Germinal center (tissue), 1 donor: ENCODE results near the gene ZBTB7C.

Experiments
- DNase-seq: peaks from one replicate; pipeline ENCODE4 v3.0.0; 2012; ENCODE audit warnings: mixed read lengths, low spot score

The ZBTB7C gene

DNA sequence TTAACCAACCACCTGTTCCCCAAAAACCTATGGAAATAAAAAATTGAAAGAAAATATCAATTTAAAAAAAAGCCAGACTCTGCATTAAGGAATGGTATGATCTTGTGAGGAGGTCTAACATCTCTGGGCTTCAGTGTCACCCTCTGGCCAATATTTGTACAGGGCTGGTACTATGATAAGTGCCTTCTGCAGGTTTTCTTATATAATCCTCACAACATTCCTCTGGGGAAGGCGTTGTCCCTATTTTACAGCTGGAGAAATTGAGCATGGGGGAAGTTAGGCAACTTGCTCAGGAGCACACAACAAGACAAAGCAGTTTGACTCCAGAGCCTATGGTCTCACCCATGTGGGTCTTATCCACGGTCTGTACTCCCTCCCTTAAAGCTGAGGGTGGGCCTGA, 86.0 kb downstream of the ZBTB7C start:
- DNase-seq = no peak

GRCh38 chr18:48321536-48321935, 87.6 kb downstream of the ZBTB7C start:
- DNase-seq = no peak

DNA sequence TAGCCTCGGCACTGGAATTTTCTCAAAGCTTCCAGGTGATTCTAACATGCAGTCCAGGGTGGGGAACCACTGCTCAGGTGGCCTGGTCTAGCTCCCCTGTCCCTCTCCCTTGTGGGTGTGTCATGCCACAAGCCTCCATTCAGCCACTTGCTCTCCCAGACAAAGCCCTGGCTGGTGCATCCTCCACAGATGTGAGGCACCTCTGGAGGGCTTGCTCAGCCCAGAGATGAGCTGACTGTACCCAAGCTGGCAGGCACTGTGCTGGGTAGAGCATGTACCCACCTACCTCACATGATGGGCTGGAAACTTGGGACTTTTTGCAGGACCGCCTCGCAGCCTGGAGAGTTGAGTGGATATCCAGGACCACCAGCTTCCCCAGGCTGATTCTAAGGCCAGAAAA, 88.1 kb downstream of the ZBTB7C start:
- DNase-seq = no peak

GRCh38 chr18:48320639-48320945, 88.6 kb downstream of the ZBTB7C start:
- no peak for DNase-seq

DNA sequence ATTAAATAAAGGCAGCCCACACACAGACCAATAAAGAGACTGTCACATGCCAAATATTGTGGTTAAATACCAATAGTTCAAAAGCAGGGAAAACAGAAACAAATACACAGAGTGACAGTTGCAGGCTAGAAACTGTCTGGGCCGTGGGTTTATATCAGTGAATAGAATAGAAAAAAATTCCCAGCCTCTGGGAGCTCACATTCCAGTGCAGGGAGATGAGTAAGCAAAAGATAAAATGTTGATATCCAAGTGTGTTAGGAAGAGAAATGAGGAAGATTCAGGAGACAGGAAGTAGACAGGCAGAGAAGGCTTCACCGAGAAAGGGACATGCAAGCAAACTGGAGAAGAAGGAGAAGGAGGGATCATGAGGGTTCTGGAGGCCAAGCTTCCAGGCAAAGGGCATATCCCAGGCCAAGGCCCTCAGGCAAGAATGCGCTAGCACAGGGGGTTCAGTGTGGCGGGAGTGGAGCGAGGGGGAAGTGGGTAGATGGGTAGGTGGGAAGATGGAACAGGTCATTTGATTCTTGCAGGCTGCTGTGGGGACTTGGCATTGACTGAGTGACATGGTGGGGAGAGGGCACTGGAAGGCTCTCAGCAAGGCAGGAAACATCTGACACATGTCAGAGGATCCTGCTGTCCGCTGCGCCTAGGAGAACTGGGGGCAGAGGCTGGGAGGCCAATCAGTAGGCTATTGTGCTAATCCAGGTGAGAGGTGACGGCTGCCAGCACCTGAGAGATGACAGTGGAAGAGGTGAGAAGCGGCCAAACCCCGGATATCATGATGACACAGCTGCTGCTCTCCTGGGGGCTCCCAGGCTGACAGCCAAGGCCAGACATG, 89.2 kb downstream of the ZBTB7C start:
- no peak for DNase-seq

GRCh38 chr18:48318436-48318835, 90.7 kb downstream of the ZBTB7C start:
- no peak for DNase-seq

DNA sequence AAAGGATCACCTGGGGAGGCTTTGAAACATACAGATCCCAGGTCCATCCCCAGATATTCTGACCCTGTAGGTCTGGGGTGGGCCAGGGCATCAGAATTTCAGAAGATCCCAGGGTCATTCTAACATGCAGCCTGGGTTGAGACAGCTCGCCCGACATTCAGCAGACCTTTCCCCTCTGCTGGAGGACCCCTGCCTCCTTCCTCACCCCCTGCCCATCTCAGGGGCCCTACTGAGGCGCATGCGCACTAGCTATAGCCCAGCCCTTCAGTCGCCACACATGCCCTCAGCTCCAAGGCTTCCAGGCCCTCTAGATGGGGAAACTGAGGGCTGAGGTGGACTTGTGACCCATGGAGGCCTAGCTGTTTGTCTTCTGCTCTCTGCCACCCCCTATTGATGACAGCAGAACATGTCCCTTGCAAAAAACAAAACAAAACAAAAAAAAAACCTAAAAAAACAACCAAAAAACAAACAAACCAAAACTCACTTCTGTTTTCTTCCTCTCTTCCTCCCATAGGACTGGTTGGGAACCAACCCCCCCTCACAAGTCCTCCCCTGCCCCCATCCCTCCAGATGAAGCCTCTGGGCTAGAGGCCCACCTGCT, 91.3 kb downstream of the ZBTB7C start:
- DNase-seq = no peak

DNA sequence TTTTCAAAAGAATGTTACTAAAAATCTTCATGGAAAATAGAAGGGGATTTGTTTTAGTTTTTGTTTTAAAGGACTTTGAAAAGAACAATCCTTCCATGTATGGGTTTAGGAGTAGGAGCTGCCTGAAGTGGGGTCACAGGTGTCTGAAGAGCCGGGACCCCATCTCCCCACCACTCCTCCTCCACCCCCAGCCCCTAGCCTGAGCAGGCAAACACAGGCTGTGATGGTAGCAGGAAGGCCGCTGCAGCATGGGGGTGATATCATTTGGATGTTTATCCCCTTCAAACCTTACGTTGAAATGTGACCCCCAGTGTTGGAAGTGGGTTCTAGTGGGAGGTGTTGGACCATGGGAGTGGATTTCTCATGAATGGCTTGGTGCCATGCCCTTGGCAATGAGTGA, 93.0 kb downstream of the ZBTB7C start:
- DNase-seq = no peak

DNA sequence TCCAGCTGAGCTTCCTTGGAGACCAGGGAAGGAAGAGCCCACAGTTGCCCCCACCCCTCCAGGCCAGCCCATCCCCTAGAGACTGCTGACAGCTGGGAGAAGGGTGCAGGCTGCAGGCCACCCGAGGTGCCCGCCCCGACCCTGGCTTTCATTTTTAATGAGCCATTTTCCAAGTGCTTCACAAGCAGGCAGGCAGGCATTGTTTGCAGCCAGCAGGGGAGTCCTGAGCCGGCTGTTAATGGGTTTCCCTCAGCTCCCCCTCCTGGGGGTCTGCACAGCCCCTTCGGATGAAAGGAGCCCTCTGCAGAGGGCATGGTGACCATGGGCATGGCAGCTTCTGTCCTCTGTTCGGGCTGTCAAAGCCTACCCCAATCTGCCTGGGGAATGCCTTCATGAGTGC, 94.5 kb downstream of the ZBTB7C start:
- no peak for DNase-seq

DNA sequence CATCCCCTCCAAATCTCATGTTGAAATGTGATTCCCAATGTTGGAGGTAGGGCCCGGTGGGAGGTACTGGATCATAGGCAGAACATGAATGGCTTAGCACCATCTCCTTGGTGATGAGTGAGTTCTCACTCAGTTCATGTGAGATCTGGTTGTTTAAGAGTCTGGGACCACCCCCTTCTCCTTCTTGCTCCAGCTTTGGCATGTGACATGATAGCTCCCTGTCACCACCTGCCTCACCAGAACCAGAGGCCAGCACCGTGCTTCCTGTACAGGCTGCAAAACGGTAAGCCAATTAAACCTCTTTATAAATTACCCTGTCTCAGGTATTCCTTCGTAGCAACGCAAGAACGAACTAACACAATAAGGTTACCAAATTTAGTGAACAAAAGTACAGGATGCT, 95.4 kb downstream of the ZBTB7C start:
- DNase-seq = no peak

- DNase-seq = no peak
Observed at GRCh38 chr18:48312066-48312465, 97.1 kb downstream of the ZBTB7C start.

DNA sequence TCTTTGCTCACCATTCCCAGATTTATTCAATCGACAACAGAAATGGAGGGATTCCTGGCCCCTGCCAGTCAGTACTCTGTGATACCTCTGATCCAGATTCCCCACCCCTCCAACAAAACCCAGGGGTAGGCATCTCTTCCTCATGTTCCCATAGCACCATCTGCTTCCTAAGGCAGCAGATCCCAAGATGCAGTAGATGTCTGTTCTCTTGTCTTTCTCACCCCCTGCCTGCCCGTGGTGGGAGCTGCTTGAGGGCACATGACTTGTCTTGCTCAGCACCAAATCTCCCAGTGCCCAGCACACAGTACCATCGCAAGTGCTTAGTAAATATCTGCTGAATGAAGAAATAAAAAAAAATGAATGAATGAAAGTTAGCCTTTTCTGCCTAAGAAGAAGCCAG, 98.2 kb downstream of the ZBTB7C start:
- DNase-seq = no peak

GRCh38 chr18:48310353-48310752, 98.8 kb downstream of the ZBTB7C start:
- no peak for DNase-seq

- DNase-seq = no peak
Observed at GRCh38 chr18:48308755-48309575, 100.2 kb downstream of the ZBTB7C start.

- no peak for DNase-seq
Observed at GRCh38 chr18:48308027-48308635, 101.1 kb downstream of the ZBTB7C start.

GRCh38 chr18:48306838-48307237, 102.3 kb downstream of the ZBTB7C start:
- DNase-seq = no peak

DNA sequence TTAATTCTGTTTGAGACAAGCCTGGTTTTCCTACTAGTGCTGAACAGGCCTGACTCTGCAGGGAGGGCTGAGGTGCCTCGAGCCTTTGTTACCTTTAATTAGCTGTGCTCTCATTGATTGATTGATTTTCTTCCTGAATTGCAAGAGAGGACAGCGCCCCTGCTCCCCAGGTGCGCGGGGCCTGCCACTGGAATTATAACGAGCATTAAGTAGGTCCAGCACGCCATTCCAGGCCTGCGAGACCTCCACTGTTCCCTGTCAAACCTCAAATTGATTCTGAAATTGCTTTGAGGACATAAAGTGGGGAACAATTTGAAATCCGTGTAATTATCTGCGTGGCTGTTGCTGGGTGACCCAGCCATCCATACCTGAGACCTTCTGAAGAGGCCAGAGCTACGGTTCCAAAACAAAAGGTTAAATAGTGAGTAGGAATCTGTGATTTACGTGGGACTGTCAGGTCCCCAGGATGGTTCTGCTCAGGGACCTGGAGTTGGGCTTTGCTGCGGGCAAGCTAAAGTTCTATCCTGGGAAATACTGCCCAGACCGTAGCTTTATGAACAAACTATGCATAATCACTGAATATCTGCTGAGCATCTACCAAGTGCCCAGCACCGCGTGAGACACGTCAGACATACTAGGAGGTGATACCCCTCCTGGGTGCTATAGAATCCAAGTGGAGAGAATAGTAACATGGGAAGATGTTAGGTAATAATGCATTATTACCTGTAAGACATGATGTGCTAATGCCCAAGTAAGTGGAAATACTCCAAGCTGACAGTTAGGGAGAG, 104.1 kb downstream of the ZBTB7C start:
- DNase-seq = no peak

- no peak for DNase-seq
Observed at GRCh38 chr18:48303883-48304282, 105.3 kb downstream of the ZBTB7C start.

GRCh38 chr18:48302736-48303135, 106.4 kb downstream of the ZBTB7C start:
- no peak for DNase-seq

DNA sequence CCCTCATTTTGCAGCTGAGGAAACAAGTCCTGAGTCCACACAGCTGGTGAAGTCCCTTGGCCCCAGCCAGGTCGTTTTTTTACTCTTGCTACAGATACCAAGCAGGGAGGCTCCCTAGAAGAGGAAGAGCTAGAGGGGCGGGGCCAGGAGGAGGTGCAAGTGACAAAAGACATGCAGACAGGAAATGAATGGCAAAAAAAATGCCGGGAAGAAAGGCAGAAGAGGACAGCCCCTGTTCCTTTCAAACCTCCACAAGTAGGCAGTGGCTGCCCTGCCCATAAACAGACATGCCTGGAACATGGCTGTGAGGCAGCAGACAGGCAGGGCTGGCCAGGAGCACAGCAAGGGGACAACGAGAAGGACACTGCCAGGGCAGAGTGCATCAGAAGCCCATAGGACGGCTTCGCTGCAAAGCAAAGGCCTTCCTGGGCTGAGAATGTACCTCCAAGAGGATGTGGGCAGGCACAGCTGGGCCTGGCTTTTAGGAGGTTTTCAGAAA, 108.7 kb downstream of the ZBTB7C start:
- DNase-seq = no peak

- no peak for DNase-seq
Observed at GRCh38 chr18:48297139-48297538, 112.0 kb downstream of the ZBTB7C start.

- DNase-seq = no peak
Observed at GRCh38 chr18:48296581-48296980, 112.6 kb downstream of the ZBTB7C start.
